Measurements from ENCODE around the gene CDADC1. TPM values are rescaled to one million over a fixed set of nuclear protein-coding genes. Genes with fewer than 3 reads are reported as not detected.
A peak's percentile ranks its signal among the peaks of the same experiment; 100 is the strongest.

Gene CDADC1
- total and polyA plus RNA-seq, 3 donors from 2014 or later, result 18.5 to 33.2 (median 32.5) TPM

- WGBS, 2 donors, result 85 to 93% methylated on average over 6 of the region's 6 CpGs
- no peak for TF ChIP-seq POLR2A (IDR thresholded peaks at IDR 0.05)
- TF ChIP-seq, protein P1, sequence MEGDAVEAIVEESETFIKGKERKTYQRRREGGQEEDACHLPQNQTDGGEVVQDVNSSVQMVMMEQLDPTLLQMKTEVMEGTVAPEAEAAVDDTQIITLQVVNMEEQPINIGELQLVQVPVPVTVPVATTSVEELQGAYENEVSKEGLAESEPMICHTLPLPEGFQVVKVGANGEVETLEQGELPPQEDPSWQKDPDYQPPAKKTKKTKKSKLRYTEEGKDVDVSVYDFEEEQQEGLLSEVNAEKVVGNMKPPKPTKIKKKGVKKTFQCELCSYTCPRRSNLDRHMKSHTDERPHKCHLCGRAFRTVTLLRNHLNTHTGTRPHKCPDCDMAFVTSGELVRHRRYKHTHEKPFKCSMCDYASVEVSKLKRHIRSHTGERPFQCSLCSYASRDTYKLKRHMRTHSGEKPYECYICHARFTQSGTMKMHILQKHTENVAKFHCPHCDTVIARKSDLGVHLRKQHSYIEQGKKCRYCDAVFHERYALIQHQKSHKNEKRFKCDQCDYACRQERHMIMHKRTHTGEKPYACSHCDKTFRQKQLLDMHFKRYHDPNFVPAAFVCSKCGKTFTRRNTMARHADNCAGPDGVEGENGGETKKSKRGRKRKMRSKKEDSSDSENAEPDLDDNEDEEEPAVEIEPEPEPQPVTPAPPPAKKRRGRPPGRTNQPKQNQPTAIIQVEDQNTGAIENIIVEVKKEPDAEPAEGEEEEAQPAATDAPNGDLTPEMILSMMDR (IDR thresholded peaks at IDR 0.05), result no peak
- DNase-seq, result no peak
- H3K27me3 ChIP-seq, result no peaks in the 10 kb centered on the region
- intact Hi-C loops (cut with DNase I; ENCODE audit: low total_unique reads), result no loop called here
- H3K9me3 ChIP-seq, result no peaks in the 10 kb centered on the region
- no peaks in the 10 kb centered on the region for H3K36me3 ChIP-seq (ENCODE audit: low read depth, missing control alignments)
- no peak overlapping the region for H3K4me3 ChIP-seq
- H3K27ac ChIP-seq, result no peak overlapping the region
- H3K4me1 ChIP-seq, result peaks cover 13% of the 10 kb centered on the region
Observed at GRCh38 chr13:49216334-49216733, 31.4 kb upstream of the CDADC1 start.

- WGBS, 2 donors, result 22 to 42% methylated on average over 17 of the region's 17 CpGs
Observed at GRCh38 chr13:49217962-49218492, 29.7 kb upstream of the CDADC1 start.

GRCh38 chr13:49218493-49219051, 29.2 kb upstream of the CDADC1 start:
- H3K36me3 ChIP-seq (ENCODE audit: low read depth, missing control alignments), result no peaks in the 10 kb centered on the region
- TF ChIP-seq, protein P1 (IDR thresholded peaks at IDR 0.05), result no peak
- TF ChIP-seq POLR2A (IDR thresholded peaks at IDR 0.05), result no peak
- H3K4me1 ChIP-seq, result peaks cover 13% of the 10 kb centered on the region
- WGBS, 2 donors, result 27 to 38% methylated on average over 25 of the region's 25 CpGs
- no peak for DNase-seq
- H3K27me3 ChIP-seq, result no peaks in the 10 kb centered on the region
- intact Hi-C loops (cut with DNase I; ENCODE audit: low total_unique reads), result no loop called here
- no peaks in the 10 kb centered on the region for H3K9me3 ChIP-seq
- no peak overlapping the region for H3K4me3 ChIP-seq
- no peak overlapping the region for H3K27ac ChIP-seq

More at GRCh38 chr13:49217962-49218492, 29.7 kb upstream of the CDADC1 start:
- TF ChIP-seq, protein P1 (IDR thresholded peaks at IDR 0.05), result no peak
- TF ChIP-seq POLR2A (IDR thresholded peaks at IDR 0.05), result no peak
- DNase-seq, result no peak
- H3K9me3 ChIP-seq, result no peaks in the 10 kb centered on the region
- peaks cover 13% of the 10 kb centered on the region for H3K4me1 ChIP-seq
- no peaks in the 10 kb centered on the region for H3K27me3 ChIP-seq
- intact Hi-C loops (cut with DNase I; ENCODE audit: low total_unique reads), result no loop called here
- H3K36me3 ChIP-seq (ENCODE audit: low read depth, missing control alignments), result no peaks in the 10 kb centered on the region
- no peak overlapping the region for H3K27ac ChIP-seq
- H3K4me3 ChIP-seq, result no peak overlapping the region

DNA sequence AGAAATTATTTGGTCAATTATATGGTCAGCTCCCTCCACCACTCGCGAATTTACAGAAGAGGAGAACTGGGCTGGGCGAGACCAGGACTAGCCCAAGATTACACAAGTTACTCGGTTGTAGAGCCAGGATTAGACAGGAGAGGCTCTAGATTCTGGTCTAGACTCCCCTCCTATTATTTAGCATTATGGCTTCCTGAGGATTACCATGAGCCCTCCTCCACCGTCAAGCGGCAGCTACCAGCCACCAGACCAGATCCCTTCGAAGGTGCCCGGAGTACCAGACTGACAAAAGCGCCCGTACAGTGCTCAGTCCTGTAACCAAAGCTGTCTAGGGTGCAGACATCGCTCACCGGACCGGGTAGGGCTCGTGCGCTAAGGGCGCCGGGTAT, 28.1 kb upstream of the CDADC1 start:
- H3K9me3 ChIP-seq, result no peaks in the 10 kb centered on the region
- no peak overlapping the region for H3K27ac ChIP-seq
- peak; percentile 23 for DNase-seq
- no peaks in the 10 kb centered on the region for H3K36me3 ChIP-seq (ENCODE audit: low read depth, missing control alignments)
- TF ChIP-seq, protein P1 (IDR thresholded peaks at IDR 0.05), result no peak
- TF ChIP-seq POLR2A (IDR thresholded peaks at IDR 0.05), result no peak
- peak overlapping the region in 1 of 2 donors; percentile 42 for H3K4me3 ChIP-seq
- intact Hi-C loops (cut with DNase I; ENCODE audit: low total_unique reads), result no loop called here
- WGBS, 2 donors, result 19 to 20% methylated on average over 11 to 17 of the region's 17 CpGs
- H3K4me1 ChIP-seq, result peaks cover 7% of the 10 kb centered on the region
- H3K27me3 ChIP-seq, result no peaks in the 10 kb centered on the region
